IPS DF 19.7 (cell line): ENCODE data around the gene ZNF14.
"Not testable (repeated sequence)": the region's sequence is repeated elsewhere in the genome, so short reads cannot be mapped to it uniquely, and the experiment has no call there.

Experiments
- DNase-seq: peaks from one replicate; pipeline ENCODE4 v3.0.0-alpha.2; 2013; ENCODE audit warnings: low read depth, low spot score

The ZNF14 gene

DNA sequence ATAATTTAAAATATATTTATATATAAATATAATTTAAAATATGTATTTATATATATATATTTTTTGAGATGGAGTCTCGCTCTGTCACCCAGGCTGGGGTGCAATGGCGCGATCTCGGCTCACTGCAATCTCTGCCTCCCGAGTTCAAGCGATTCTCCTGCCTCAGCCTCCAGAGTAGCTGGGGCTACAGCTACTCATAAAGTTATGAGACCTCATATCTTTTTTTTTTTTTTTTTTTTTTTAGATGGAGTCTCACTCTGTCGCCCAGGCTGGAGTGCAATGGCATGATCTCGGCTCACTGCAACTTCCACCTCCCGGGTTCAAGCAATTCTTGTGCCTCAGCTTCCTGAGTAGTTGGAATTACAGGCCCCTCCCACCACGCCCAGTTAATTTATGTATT lies 43.9 kb downstream of the ZNF14 start:
- DNase-seq = not testable (repeated sequence)

DNA sequence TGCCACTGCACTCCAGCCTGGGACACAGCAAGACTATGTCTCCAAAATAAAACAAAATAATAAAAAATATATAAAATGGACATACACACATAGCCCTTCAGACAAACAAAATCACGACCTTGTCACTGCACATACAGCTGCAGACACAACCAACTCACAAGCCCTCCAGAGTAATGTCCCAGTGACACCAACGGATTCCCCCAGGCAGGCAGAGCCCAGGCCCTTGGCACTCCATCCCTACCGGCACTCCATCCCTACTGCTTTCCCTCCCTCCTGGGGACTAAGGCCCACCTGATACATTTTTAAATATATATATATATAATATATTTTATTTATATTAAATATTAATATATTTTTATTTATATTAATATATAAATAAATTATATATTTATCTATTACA lies 45.8 kb downstream of the ZNF14 start:
- no peak for DNase-seq

DNA sequence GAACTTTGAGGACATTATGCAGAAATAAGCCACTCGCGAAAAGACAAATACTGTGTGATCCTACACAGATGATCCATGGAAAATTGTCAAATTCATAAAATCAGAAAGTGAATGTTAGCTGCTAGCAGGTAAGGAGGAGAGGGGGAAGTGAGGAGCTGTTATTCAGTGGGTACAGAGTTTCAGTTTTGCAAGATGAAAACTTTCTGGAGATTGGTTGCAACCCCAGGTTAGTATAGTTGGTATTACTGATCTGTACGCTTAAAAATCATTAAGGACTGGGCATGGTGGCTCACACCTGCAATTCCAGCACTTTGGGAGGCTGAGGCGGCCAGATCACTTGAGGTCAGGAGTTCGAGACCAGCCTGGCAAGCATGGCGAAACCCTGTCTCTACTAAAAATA lies 46.3 kb downstream of the ZNF14 start:
- DNase-seq = no peak

DNA sequence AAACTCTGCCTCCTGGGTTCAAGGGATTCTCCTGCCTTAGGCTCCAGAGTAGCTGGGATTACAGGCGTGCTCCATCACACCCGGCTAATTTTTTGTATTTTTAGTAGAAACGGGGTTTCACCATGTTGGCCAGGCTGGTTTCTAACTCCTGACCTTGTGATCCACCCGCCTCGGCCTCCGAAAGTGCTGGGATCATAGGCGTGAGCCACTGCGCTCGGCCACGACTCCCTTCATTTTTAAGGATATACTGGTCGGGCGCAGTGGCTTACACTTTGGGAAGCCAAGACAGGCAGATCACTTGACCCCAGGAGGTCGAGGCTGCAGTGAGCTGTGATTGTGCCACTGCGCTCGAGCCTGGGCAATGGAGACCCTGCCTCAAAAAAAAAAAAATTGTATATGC lies 46.8 kb downstream of the ZNF14 start:
- not testable (repeated sequence) for DNase-seq

DNA sequence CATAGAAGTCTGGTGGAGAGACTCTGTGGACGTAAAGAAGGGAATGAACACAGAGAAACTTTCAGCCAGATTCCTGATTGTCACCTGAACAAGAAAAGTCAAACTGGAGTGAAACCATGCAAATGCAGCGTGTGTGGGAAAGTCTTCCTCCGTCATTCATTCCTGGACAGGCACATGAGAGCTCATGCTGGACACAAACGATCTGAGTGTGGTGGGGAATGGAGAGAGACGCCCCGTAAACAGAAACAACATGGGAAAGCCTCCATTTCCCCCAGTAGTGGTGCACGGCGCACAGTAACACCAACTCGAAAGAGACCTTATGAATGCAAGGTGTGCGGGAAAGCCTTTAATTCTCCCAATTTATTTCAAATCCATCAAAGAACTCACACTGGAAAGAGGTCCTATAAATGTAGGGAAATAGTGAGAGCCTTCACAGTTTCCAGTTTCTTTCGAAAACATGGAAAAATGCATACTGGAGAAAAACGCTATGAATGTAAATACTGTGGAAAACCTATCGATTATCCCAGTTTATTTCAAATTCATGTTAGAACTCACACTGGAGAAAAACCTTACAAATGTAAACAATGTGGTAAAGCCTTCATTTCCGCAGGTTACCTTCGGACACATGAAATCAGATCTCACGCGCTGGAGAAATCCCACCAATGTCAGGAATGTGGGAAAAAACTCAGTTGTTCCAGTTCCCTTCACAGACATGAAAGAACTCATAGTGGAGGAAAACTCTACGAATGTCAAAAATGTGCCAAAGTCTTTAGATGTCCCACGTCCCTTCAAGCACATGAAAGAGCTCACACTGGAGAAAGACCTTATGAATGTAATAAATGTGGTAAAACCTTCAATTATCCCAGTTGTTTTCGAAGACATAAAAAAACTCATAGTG lies 53.5 kb downstream of the ZNF14 start:
- DNase-seq = no peak

DNA sequence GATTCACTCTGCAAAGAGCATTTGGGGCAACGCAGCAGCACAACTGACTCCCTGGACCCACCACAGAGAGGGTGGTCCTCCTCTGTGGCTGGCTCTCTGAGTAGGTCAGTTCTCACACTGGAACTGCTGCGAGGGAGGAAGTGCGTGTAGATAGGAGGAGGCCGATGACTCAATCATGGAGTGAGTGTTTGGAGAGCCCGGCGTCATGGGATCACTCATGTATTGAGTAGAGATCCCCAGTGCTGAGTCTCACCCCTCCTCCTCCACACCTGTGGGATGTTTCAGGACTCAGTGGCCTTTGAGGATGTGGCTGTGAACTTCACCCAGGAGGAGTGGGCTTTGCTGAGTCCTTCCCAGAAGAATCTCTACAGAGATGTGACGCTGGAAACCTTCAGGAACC lies 55.3 kb downstream of the ZNF14 start:
- no peak for DNase-seq

DNA sequence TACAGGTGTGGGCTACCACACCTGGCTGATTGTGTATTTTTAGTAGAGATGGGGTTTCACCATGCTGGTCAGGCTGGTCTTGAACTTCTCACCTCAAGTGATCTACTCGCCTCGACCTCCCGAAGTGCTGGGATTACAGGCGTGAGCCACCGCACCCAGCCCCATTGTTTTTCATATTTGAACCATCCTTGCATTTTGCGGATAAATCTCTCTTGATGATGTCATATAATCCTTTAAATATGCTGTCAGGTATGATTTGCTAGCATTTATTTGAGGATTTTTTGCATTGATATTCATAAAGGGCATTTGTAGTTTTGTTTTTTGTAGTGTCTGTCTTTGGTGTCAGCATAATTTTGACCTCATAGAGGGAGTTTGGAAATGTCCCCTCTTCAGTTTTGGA lies 58.6 kb downstream of the ZNF14 start:
- DNase-seq = no peak

DNA sequence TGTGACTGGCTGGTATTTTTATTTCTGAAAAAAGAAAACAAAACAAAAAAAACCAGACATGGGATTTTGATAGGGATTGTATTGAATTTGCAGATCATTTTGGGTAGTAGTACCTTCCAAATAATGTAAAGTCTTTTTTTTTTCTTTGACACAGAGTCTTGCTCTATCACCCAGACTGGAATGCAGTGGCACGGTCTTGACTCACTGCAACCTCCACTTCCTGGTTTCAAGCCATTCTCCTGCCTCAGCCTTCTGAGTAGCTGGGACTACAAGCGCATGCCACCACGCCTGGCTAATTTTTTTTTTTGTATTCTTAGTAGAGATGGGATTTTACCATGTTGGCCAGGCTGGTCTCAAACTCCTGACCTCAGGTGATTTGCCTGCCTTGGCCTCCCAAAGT lies 60.1 kb downstream of the ZNF14 start:
- no peak for DNase-seq

DNA sequence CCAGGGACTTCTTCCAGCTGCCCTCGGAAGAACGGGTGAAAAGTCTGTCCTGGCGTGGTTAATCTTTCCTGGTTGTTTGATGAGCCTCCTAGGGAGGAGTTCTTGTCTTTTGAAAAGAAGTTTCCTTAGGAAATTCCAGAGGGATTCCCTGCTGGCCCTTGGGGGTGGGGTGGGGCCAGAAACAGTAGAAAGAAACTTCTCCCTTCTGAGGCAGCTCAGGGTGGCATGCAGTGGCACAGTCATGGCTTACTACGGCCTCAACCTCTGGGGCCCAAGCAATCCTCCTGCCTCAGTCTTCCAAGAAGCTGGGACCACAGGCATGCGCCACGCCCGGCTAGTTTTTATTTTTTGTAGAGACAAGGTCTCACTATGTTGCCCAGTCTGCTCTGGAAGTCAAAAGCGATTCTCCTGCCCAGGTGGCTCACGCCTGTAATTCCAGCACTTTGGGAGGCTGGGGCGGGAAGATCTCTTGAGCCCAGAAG lies 62.8 kb downstream of the ZNF14 start:
- peak; percentile 45 for DNase-seq

DNA sequence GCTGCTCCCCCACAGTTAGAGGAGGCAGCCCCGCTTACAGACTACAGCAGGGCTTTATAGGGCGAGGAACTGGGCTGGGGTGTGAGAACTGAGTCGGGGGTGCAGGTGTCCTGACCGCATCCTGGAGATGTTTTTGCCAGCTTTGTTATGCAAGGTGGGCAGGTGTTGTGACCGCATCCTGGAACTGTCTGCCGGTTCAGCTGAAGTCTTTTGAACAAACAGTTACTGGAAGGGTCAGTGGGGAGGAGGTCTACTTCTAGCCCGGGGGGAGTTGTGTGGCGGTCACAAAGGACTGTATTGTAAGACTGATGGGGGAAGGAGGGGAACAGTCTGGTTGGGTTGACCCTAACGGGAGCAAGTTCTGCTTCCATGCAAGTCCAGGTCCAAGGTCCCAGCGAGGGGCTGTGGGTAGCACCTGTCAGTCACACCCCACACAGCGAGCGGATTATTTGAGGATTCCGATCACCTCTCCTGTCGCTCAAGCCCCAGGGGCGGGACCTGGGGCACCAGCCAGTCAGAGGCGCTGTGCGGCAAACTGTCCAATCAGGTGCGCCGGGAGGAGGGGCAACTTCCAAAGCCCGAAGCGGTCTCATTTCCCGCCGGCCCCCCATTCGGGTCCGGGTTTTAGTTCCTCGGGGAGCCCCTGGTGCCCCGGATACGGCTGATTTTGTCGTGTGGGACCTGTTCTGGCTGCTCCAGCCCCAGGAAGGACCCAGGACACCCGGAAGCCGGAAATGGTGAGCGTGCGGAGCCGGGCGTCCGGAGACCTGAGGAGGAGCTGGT lies 64.5 kb downstream of the ZNF14 start, which contains the start of gene ZNF101:
TSS of gene ZNF101 (plus strand) at position 610 of the 783 bp plus-strand sequence. CDS start at position 735, 125 bp downstream.
- DNase-seq = peak; percentile 94

DNA sequence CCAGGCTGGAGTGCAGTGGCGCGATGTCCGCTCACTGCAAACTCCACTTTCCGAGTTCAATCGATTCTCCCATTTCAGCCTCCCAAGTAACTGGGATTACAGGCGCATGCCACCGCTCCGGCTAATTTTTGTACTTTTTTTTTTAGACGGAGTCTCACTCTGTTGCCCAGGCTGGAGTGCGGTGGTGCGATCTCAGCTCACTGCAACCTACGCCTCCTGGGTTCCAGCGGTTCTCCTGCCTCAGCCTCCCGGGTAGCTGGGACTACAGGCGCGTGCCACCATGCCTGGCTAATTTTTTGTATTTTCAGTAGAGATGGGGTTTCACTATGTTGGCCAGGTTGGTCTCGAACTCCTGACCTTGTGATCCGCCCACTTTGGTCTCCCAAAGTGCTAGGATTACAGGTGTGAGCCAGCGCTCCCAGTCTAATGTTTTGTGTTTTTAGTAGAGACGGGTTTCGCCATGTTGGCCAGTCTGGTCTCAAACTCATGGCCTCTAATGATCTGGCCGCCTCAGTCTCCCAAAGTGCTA lies 67.4 kb downstream of the ZNF14 start:
- DNase-seq = not testable (repeated sequence)

DNA sequence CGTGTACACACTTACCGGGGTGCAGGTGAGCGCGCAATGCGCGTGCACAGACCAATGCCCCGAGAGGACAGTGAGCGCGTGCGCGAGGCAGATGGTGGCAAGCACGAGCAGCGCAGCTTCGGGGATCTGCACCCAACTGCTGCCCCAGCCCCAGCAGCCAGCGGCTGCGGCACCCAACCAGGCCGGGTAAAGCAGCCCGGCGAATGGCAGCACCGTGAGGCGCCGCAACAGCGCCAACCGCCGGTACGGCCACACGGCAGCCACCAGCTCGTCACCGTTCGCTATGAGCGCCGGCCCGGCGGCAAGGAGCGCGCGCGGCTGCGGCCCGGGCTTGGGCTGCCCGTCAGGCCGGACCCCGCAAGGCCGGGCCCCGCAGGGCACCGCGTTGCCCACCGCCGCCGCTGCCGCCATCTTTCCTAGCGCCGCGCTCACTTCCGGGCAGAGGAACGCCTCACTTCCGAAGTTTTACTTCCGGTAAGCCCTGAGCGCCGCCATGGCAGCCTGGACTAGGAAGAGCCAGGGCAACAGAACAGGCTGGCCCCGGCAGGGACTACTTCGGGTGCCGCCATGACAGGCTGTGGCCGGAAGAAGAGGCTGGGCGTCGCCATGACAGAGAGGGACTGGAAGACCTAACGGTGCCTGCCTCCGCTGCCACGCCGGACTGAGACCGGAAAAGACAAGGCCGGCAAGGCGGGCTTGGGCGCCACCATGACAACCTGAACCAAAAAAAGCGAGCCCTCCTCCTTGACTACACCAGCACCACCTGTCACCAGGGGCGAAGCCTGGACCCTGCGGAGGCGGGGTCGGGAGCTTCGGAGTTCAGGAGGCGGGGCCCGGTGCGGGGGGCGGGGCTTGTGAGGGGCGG lies 69.4 kb downstream of the ZNF14 start, which contains the start of gene ATP13A1:
TSS of gene ATP13A1 (minus strand) at position 421 of the 865 bp plus-strand sequence. CDS start at position 411, 10 bp downstream.
- peak; percentile 89 for DNase-seq

DNA sequence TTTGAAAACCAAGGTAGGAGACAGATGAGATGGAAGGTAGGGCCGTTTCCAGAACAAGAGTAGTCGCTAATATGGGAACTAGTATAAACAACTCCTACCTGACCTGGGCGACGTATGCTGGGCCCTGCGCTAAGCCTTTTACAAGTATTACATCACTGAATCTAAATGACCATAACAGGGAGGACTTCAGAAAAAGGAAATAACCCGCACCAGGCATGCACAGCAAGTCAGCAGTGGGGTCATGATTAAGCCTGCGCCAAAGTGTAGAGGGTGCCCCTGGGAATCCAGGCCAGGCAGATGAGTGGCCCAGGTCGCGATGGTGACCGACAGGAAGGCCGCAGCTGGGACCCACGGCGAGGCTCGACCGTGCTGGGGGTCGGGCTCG lies 70.0 kb downstream of the ZNF14 start:
- no peak for DNase-seq

DNA sequence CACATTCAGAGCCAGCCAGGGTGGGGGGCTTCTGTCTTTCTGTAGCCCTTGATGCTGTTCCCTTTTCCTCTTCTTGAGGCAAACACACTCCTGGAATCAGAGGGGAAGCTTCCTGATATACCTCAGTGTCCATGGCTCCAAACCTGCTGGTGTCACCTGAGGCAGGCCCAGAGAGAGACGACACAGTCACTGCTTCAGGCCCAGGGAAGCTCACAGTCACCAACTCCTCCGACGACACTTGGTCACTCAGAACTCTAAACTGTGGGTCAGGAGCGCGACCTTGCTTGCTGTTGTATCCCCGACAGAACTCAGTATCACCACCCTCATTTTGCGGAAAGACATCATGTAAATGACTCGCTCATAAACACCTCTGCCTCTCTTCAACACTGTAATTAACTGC lies 70.6 kb downstream of the ZNF14 start:
- no peak for DNase-seq

DNA sequence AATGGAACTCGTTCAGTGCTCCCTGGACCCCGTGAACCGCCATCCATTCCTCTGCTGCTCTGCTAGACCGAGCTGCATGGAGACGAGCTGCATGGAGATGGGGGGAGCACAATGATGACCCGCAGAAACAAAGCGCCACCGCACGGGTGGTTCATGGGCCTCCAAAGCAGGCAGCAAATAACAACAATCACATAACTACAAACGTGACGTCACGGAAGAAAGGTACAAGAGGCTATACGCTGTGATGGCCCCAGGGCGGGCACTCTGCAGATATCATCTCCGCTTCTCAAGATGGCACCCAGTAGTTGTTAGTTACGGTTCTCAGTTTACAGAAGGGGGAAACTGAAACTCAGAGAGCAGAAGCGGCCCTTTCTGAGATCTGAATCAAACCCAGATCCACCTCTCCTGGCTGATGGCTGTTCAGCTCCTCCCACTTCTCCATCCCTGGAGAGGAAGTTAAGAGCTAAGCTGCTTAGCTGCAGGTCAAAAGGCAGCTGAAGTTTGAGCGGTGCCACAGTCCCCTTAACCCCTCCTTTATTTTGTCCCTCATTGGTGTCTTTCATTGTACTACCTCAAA lies 71.1 kb downstream of the ZNF14 start:
- no peak for DNase-seq

DNA sequence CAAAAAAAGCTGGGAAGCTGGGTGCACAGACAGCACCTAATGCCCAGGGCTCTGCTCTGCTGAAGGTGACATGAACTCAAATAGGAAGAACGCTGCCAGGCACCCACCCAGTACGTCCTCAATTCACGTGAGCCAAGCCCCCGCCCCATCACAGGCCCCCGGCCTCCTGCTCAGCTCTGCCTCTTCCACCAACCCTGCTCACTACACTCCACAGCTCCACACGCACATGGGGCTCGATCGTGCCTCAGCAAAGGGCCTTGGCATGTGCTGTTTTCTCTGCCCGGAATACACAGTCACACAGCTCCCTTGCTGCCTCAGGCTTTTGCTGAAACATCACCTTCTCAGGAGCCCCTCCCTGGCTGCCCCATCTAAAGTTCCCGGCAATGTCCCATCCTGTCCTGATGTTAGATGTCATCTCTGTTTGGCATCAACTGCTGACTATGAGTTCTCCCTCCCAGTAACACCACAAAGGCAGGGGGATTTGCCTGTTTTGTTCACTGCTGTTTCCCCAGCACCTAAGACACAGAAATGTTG lies 71.7 kb downstream of the ZNF14 start:
- no peak for DNase-seq
